K562 (cell line): ENCODE results near the gene LARP4B. TPM values are rescaled to one million over a fixed set of nuclear protein-coding genes. Genes with fewer than 3 reads are reported as not detected.

Source experiments
- BHLHE40 ChIP-seq: IDR thresholded peaks from 2 replicates; pipeline ENCODE4 v1.6.1; 2011; ENCODE audit warnings: low read length, improper control_type of control experiment
- C11orf30 ChIP-seq: fragments of 450-650 bp; IDR thresholded peaks from 2 replicates; pipeline ENCODE4 v1.6.1; 2016; ENCODE audit warnings: low read depth, mild to moderate bottlenecking
- CC2D1A ChIP-seq: fragments of 450-650 bp; IDR thresholded peaks from 2 replicates; pipeline ENCODE4 v1.6.1; 2017; ENCODE audit warnings: mild to moderate bottlenecking
- CEBPG ChIP-seq, 3 experiments: fragments of 200-800 bp in 1 of 3; sonication (Bioruptor generic) in 1 of 3; sonication (generic) in 1 of 3; formaldehyde crosslinking in 1 of 3; IDR thresholded peaks in 2 of 3; conservative IDR thresholded peaks in 1 of 3; 2 replicates each; pipeline versions ENCODE4 v1.6.1 to v1.8.0; 2016 to 2022; ENCODE audit warnings: missing compliant biosample characterization in 2 of 3, missing genetic modification characterization in 2 of 3, mild to moderate bottlenecking in 1 of 3, missing genetic modification reagents in 1 of 3
- COPS2 ChIP-seq: fragments of 450-650 bp; conservative IDR thresholded peaks from 2 replicates; pipeline ENCODE4 v1.6.1; 2016; ENCODE audit warnings: mild to moderate bottlenecking, moderate library complexity
- DIDO1 ChIP-seq: fragments of 450-650 bp; IDR thresholded peaks from 2 replicates; pipeline ENCODE4 v1.6.1; 2016; ENCODE audit warnings: low read depth, missing biosample characterization, missing genetic modification characterization
- DPF2 ChIP-seq: fragments of 450-650 bp; IDR thresholded peaks from 2 replicates; pipeline ENCODE4 v1.6.1; 2016
- FOSL1 ChIP-seq: fragments of 200-800 bp; sonication (Bioruptor generic); conservative IDR thresholded peaks from 2 replicates; pipeline ENCODE4 v1.6.1; 2016; ENCODE audit warnings: missing genetic modification characterization, missing compliant biosample characterization
- FOXM1 ChIP-seq, 2 experiments: fragments of 450-650 bp in 1 of 2; sonication (generic) in 1 of 2; formaldehyde crosslinking in 1 of 2; IDR thresholded peaks; 2 replicates each; pipeline versions ENCODE4 v1.6.1 to v1.9.0; 2017 to 2022; ENCODE audit warnings: low read depth in 2 of 2, mild to moderate bottlenecking in 2 of 2, missing genetic modification reagents in 1 of 2, moderate library complexity in 1 of 2
- HDAC1 ChIP-seq, 2 experiments: fragments of 450-650 bp; IDR thresholded peaks; 2 replicates each; pipeline ENCODE4 v1.6.1; 2016 to 2017; ENCODE audit warnings: inconsistent platforms in 1 of 2, mild to moderate bottlenecking in 1 of 2, moderate library complexity in 1 of 2
- HNRNPH1 ChIP-seq: fragments of 200-400 bp; formaldehyde crosslinking; optimal IDR thresholded peaks from 2 replicates; pipeline ENCODE3; 2017; ENCODE audit warnings: low read depth, mild to moderate bottlenecking, low read length, moderate library complexity
- JUND ChIP-seq, 2 experiments: IDR thresholded peaks; 2 replicates in 1 of 2; 3 replicates in 1 of 2; pipeline ENCODE4 v1.6.1; 2011; ENCODE audit warnings: borderline replicate concordance in 2 of 2, low read depth in 2 of 2, low read length in 2 of 2, improper control_type of control experiment in 1 of 2, missing biosample characterization in 1 of 2, missing genetic modification characterization in 1 of 2, missing genetic modification reagents in 1 of 2
- KAT2B ChIP-seq: IDR thresholded peaks from one replicate; pipeline ENCODE4 v1.6.1; 2012; ENCODE audit warnings: low read depth, mild to moderate bottlenecking, control low read depth, inconsistent platforms, low read length, moderate library complexity
- KAT7 ChIP-seq: sonication (generic); formaldehyde crosslinking; IDR thresholded peaks from 2 replicates; pipeline ENCODE4 v1.8.0; 2022; ENCODE audit warnings: missing genetic modification reagents, mild to moderate bottlenecking, borderline replicate concordance
- L3MBTL2 ChIP-seq: fragments of 450-650 bp; IDR thresholded peaks from 2 replicates; pipeline ENCODE4 v1.6.1; 2016; ENCODE audit warnings: mild to moderate bottlenecking, moderate library complexity
- MED1 ChIP-seq: sonication (generic); formaldehyde crosslinking; IDR thresholded peaks from 2 replicates; pipeline ENCODE4 v1.8.1; 2023; ENCODE audit warnings: missing genetic modification reagents, borderline replicate concordance
- MEIS2 ChIP-seq: fragments of 450-650 bp; IDR thresholded peaks from 2 replicates; pipeline ENCODE4 v1.6.1; 2014; ENCODE audit warnings: mild to moderate bottlenecking; ENCODE audit not compliant: partially characterized antibody
- NFE2 ChIP-seq: IDR thresholded peaks from 2 replicates; pipeline ENCODE4 v1.6.1; 2014; ENCODE audit warnings: antibody characterized with exemption, low read depth
- NR2C1 ChIP-seq, 2 experiments: fragments of 450-650 bp; IDR thresholded peaks; 2 replicates each; pipeline ENCODE4 v1.6.1; 2017; ENCODE audit warnings: mild to moderate bottlenecking in 2 of 2, antibody characterized with exemption in 1 of 2, inconsistent platforms in 1 of 2, missing compliant biosample characterization in 1 of 2, missing genetic modification characterization in 1 of 2
- RBM15 ChIP-seq: fragments of 200-400 bp; formaldehyde crosslinking; IDR thresholded peaks from 2 replicates; pipeline ENCODE4 v1.6.1; 2018; ENCODE audit warnings: mild to moderate bottlenecking, low read length, moderate library complexity; ENCODE audit not compliant: insufficient read depth
- RFX7 ChIP-seq: fragments of 250-450 bp; sonication (Bioruptor Pico); IDR thresholded peaks from 2 replicates; pipeline ENCODE4 v1.5.1; 2021; ENCODE audit warnings: mild to moderate bottlenecking
- TCF7L2 ChIP-seq: fragments of 150-350 bp; IDR thresholded peaks from 2 replicates; pipeline ENCODE4 v1.6.1; 2016; ENCODE audit warnings: low read depth, mild to moderate bottlenecking, low read length, moderate library complexity
- ZNF316 ChIP-seq: fragments of 450-650 bp; IDR thresholded peaks from 2 replicates; pipeline ENCODE4 v1.6.1; 2016
- ZNF384 ChIP-seq: IDR thresholded peaks from 2 replicates; pipeline ENCODE4 v1.6.1; 2012; ENCODE audit warnings: low read depth, low read length, improper control_type of control experiment
- polyA plus RNA-seq, 8 experiments: library from polyadenylated mRNA; depleted of rRNA in 4 of 8; stranded (reverse) in 5 of 8; unstranded in 3 of 8; fragments of >200 nt; fragmentation: Nextera tagmentation in 2 of 8; fragmentation: Illumina TruSeq in 1 of 8; extraction: Ambion mirVana in 2 of 8; extraction: Trizol in 1 of 8; gene quantifications; 2 replicates each; pipeline versions ENCODE4 v1.2.1 to v1.2.3, GENCODE V29; 2011 to 2014; ENCODE audit warnings: inconsistent platforms in 1 of 8, missing spikeins in 1 of 8
- total RNA-seq, 7 experiments: library from RNA; depleted of rRNA in 6 of 7; stranded (reverse); fragments of >200 nt in 6 of 7; fragmentation: Illumina TruSeq in 2 of 7; extraction: Trizol in 2 of 7; gene quantifications; 2 replicates each; pipeline versions ENCODE4 v1.2.1 to v1.2.3, GENCODE V29; 2011 to 2021; ENCODE audit warnings: low replicate concordance in 1 of 7
- TF ChIP-seq, protein P1 (sequence below): fragments of 200-800 bp; sonication (Bioruptor generic); IDR thresholded peaks from 2 replicates; pipeline ENCODE4 v1.6.1; 2017; ENCODE audit warnings: missing genetic modification characterization, missing compliant biosample characterization
- TF ChIP-seq, protein P2 (sequence below): fragments of 450-650 bp; IDR thresholded peaks from 2 replicates; pipeline ENCODE4 v1.6.1; 2016

LARP4B gene
- total and polyA plus RNA-seq, 9 of the 15 experiments (the other 6 are each of a cell fraction or from before 2014, with no cell fraction given), result 11.8 to 130 (median 42.6) TPM

DNA sequence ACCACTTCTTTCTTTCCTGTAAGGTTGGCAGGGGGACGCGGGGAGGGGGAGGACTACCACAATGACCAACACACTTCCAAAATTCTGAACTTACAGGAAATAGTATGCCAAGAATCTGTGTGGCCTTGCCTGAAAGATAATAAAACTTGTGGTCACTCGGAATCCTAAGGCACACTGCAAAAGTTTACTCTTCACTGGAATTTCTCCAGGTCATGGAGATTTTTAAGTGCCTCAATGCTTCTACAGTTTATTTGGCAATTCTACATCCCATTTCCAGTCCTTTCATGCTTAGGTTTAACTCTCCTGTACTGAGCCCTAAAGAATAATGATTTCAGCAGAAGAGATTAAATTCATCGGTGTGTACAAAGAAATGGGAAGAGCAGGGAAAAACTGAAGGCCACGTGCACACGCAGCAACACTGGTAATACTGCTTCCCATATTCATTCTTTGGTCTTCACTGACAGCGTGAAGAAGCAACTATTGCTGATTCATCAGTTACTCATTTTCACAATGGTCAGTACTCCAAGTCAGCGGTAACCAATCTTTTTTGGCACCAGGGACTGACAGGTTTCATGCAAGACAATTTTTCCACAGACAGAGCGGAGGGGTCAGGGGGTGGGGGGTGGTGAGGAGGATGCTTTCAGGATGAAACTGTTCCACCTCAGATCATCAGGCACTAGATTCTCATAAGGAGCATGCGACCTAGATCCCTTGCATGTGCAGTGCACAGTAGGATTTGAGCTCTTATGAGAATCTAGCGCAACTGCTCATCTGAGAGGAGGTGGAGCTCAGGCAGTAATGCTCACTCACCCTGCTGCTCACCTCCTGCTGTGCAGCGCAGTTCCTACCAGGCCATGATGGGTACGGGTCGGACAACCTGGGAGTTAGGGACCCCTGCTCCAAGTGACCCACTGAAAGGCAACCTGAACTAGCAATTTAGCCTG is 9.8 kb downstream of the LARP4B start (continued):
- 0 out of 4 replicates have a peak, but pooled peaks of 1 of the 2 experiments have one; percentile 41 for TF ChIP-seq HDAC1 (IDR thresholded peaks at IDR 0.05)
- no peak for TF ChIP-seq NR2C1 (IDR thresholded peaks at IDR 0.05)
- TF ChIP-seq NR2C1 (tag; IDR thresholded peaks at IDR 0.05), result no peak
- TF ChIP-seq, protein P1, sequence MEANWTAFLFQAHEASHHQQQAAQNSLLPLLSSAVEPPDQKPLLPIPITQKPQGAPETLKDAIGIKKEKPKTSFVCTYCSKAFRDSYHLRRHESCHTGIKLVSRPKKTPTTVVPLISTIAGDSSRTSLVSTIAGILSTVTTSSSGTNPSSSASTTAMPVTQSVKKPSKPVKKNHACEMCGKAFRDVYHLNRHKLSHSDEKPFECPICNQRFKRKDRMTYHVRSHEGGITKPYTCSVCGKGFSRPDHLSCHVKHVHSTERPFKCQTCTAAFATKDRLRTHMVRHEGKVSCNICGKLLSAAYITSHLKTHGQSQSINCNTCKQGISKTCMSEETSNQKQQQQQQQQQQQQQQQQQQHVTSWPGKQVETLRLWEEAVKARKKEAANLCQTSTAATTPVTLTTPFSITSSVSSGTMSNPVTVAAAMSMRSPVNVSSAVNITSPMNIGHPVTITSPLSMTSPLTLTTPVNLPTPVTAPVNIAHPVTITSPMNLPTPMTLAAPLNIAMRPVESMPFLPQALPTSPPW (CRISPR knock-in tag), result 0 out of 2 replicates have a peak, but pooled peaks have one; percentile 1
- no peak for TF ChIP-seq MED1 (CRISPR knock-in tag)
- no peak for TF ChIP-seq ZNF384
- 0 out of 2 replicates have a peak, but pooled peaks have one; percentile 25 for TF ChIP-seq BHLHE40
- TF ChIP-seq, protein P2, sequence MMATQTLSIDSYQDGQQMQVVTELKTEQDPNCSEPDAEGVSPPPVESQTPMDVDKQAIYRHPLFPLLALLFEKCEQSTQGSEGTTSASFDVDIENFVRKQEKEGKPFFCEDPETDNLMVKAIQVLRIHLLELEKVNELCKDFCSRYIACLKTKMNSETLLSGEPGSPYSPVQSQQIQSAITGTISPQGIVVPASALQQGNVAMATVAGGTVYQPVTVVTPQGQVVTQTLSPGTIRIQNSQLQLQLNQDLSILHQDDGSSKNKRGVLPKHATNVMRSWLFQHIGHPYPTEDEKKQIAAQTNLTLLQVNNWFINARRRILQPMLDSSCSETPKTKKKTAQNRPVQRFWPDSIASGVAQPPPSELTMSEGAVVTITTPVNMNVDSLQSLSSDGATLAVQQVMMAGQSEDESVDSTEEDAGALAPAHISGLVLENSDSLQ, result peak; percentile 45; the same call in 1 of the 2 replicates
- TF ChIP-seq ZNF316, result peak; percentile 99
- no peak for TF ChIP-seq COPS2
- TF ChIP-seq KAT7 (CRISPR knock-in tag), result no peak
- no peak for TF ChIP-seq RBM15
- no peak for TF ChIP-seq KAT2B
- TF ChIP-seq TCF7L2, result no peak
- peak; percentile 64 for TF ChIP-seq FOSL1 (tag)
- no peak for TF ChIP-seq RFX7 (CRISPR knock-in tag)
- 0 out of 2 replicates have a peak, but pooled peaks have one; percentile 15 for TF ChIP-seq DPF2
- TF ChIP-seq CEBPG (CRISPR knock-in tag; IDR thresholded peaks at IDR 0.05), result no peak
- TF ChIP-seq CEBPG (tag; conservative IDR thresholded peaks at IDR 0.05 in 1 of 2, IDR thresholded peaks at IDR 0.05 in 1 of 2), result no peak
- TF ChIP-seq NFE2, result peak; percentile 79
- TF ChIP-seq L3MBTL2, result no peak
- no peak for TF ChIP-seq FOXM1 (IDR thresholded peaks at IDR 0.05; ENCODE audit: low read depth)
- no peak for TF ChIP-seq FOXM1 (CRISPR knock-in tag; IDR thresholded peaks at IDR 0.05; ENCODE audit: low read depth)
- no peak for TF ChIP-seq CC2D1A
- no peak for TF ChIP-seq DIDO1 (tag)
- TF ChIP-seq MEIS2, result peak; percentile 17
- TF ChIP-seq C11orf30, result peak; percentile 99
- TF ChIP-seq HNRNPH1, result no peak
- TF ChIP-seq JUND (IDR thresholded peaks at IDR 0.05; ENCODE audit: borderline replicate concordance, low read depth, low read length), result no peak; the same call in 1 of the 2 replicates
- TF ChIP-seq JUND (tag; IDR thresholded peaks at IDR 0.05; ENCODE audit: borderline replicate concordance, low read depth, low read length), result no peak
